Panc1 (cell line): ENCODE measurements around the gene C12orf76. TPM values are rescaled to one million over a fixed set of nuclear protein-coding genes. Genes with fewer than 3 reads are reported as not detected.

Experiments
- ATAC-seq: fragments of 200-7000 bp; cut with Tn5 transposase; 2 replicates; pipeline ENCODE4 v1.9.1; 2020; ENCODE audit warnings: mild to moderate bottlenecking, moderate library complexity
- BruUV-seq: library from RNA; stranded (reverse); fragments of 400-500 nt; replicated peaks from 2 replicates; lab custom pipeline; 2021; lab: Mats Ljungman, UMichigan
- CTCF ChIA-PET: fragments of 300-600 bp; sonication (Branson Sonifier 250); formaldehyde crosslinking; loops from one replicate; lab custom pipeline; 2022; ENCODE audit warnings: antibody characterized with exemption; lab: Charles Lee
- POLR2A ChIA-PET: fragments of 300-600 bp; sonication (Branson Sonifier 250); formaldehyde crosslinking; loops from one replicate; lab custom pipeline; 2022; ENCODE audit warnings: antibody characterized with exemption; lab: Charles Lee
- DNase-seq: peaks from one replicate; pipeline ENCODE4 v3.0.0-alpha.2; 2010; ENCODE audit warnings: low read depth, low spot score
- H3K27ac ChIP-seq: 2 replicates; pipeline ENCODE4 v1.5.1; 2011; ENCODE audit warnings: mild to moderate bottlenecking, low read length, inconsistent platforms
- H3K27me3 ChIP-seq: fragments of 200-500 bp; sonication (Bioruptor generic); 2 replicates; pipeline ENCODE4 v1.6.0; 2014; ENCODE audit warnings: low read length, inconsistent platforms; ENCODE audit not compliant: control insufficient read depth, insufficient read depth
- H3K36me3 ChIP-seq: fragments of 200-500 bp; sonication (Bioruptor generic); 2 replicates; pipeline ENCODE4 v1.5.1; 2014; ENCODE audit warnings: inconsistent platforms, mild to moderate bottlenecking, low read length, moderate library complexity; ENCODE audit not compliant: control insufficient read depth, insufficient read depth
- H3K4me1 ChIP-seq: 2 replicates; pipeline ENCODE4 v1.5.1; 2011; ENCODE audit warnings: inconsistent platforms, mild to moderate bottlenecking, low read length, moderate library complexity; ENCODE audit not compliant: control insufficient read depth, insufficient read depth
- H3K4me3 ChIP-seq, 2 experiments: 2 replicates each; pipeline ENCODE4 v1.5.1; 2011 to 2012; ENCODE audit warnings: low read depth in 2 of 2, low read length in 2 of 2, mild to moderate bottlenecking in 2 of 2, inconsistent platforms in 1 of 2, moderate library complexity in 1 of 2
- H3K9me3 ChIP-seq: fragments of 200-500 bp; sonication (Bioruptor generic); 2 replicates; pipeline ENCODE4 v1.5.1; 2014; ENCODE audit warnings: low read depth, mild to moderate bottlenecking, inconsistent platforms, low read length, moderate library complexity; ENCODE audit not compliant: control insufficient read depth, insufficient read depth
- POLR2AphosphoS5 ChIP-seq: IDR thresholded peaks from 2 replicates; pipeline ENCODE4 v1.6.1; 2012; ENCODE audit warnings: mild to moderate bottlenecking, low read depth, low read length, moderate library complexity
- SIN3A ChIP-seq: IDR thresholded peaks from 2 replicates; pipeline ENCODE4 v1.6.1; 2012; ENCODE audit warnings: low read depth, mild to moderate bottlenecking, low read length, moderate library complexity, borderline replicate concordance; ENCODE audit not compliant: insufficient read depth
- TCF7L2 ChIP-seq: IDR thresholded peaks from 2 replicates; pipeline ENCODE4 v1.6.1; 2011; ENCODE audit warnings: mild to moderate bottlenecking, low read depth, low read length, inconsistent platforms
- in situ Hi-C: cut with HindIII; loops from 2 replicates; pipeline ENCODE4 v1.10.0; 2016; ENCODE audit warnings: low sequenced_read_pairs, low pct_unique_long_range_greater_than_20kb
- intact Hi-C: fragments of 100-400 bp; cut with micrococcal nuclease; formaldehyde crosslinking; loops from one replicate; pipeline ENCODE4 v1.10.0; 2022; ENCODE audit not compliant: unreplicated experiment
- total RNA-seq: library from RNA; stranded (reverse); gene quantifications from one replicate; pipeline ENCODE4 v1.2.1, GENCODE V29; 2021; ENCODE audit not compliant: unreplicated experiment
- TF ChIP-seq, protein P1 (sequence below): fragments of 450-650 bp; IDR thresholded peaks from 2 replicates; pipeline ENCODE4 v1.5.1; 2017; ENCODE audit warnings: mild to moderate bottlenecking
- TF ChIP-seq, protein P2 (sequence below), 2 experiments: IDR thresholded peaks; 2 replicates each; pipeline ENCODE4 v1.6.1; 2011 to 2012; ENCODE audit warnings: low read depth in 2 of 2, control low read depth in 1 of 2, low read length in 1 of 2, mild to moderate bottlenecking in 1 of 2, moderate library complexity in 1 of 2; ENCODE audit not compliant: insufficient read depth in 1 of 2

The C12orf76 gene
- total RNA-seq, 1 experiment from 2014 or later: 13.6 TPM

DNA sequence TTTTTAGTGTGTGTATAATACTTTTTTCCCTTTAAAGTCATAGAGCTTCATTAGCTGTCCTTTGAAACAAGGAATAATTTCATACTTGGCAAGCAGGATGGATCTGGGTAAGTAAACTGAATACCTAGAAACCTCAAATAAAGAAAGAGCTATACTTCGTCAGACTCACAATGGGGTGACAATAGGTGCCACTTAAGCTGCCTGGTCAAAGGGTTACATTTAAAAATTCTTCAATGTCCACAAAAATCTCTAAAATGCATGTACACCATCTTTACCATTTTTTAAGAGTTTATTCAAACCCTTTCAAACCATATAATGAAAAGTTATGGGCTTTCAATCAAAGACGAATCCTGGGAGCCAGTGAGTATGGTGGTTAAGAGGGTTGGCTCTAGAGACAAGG, 55.2 kb downstream of the C12orf76 start:
- H3K4me1 ChIP-seq: peaks cover 18% of the 10 kb centered on the region
- H3K27me3 ChIP-seq: no peaks in the 10 kb centered on the region
- H3K27ac ChIP-seq: no peak overlapping the region
- H3K9me3 ChIP-seq: no peaks in the 10 kb centered on the region
- no peak for DNase-seq
- no TSS peak for BruUV-seq
- in situ Hi-C loops (no loop called here), intact Hi-C loops (no loop called here)
- peaks cover 7% of the 10 kb centered on the region for H3K36me3 ChIP-seq
- no peak for TF ChIP-seq SIN3A
- no peak for TF ChIP-seq POLR2AphosphoS5
- TF ChIP-seq, protein P1, sequence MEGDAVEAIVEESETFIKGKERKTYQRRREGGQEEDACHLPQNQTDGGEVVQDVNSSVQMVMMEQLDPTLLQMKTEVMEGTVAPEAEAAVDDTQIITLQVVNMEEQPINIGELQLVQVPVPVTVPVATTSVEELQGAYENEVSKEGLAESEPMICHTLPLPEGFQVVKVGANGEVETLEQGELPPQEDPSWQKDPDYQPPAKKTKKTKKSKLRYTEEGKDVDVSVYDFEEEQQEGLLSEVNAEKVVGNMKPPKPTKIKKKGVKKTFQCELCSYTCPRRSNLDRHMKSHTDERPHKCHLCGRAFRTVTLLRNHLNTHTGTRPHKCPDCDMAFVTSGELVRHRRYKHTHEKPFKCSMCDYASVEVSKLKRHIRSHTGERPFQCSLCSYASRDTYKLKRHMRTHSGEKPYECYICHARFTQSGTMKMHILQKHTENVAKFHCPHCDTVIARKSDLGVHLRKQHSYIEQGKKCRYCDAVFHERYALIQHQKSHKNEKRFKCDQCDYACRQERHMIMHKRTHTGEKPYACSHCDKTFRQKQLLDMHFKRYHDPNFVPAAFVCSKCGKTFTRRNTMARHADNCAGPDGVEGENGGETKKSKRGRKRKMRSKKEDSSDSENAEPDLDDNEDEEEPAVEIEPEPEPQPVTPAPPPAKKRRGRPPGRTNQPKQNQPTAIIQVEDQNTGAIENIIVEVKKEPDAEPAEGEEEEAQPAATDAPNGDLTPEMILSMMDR: no peak
- TF ChIP-seq TCF7L2: no peak
- TF ChIP-seq, protein P2, sequence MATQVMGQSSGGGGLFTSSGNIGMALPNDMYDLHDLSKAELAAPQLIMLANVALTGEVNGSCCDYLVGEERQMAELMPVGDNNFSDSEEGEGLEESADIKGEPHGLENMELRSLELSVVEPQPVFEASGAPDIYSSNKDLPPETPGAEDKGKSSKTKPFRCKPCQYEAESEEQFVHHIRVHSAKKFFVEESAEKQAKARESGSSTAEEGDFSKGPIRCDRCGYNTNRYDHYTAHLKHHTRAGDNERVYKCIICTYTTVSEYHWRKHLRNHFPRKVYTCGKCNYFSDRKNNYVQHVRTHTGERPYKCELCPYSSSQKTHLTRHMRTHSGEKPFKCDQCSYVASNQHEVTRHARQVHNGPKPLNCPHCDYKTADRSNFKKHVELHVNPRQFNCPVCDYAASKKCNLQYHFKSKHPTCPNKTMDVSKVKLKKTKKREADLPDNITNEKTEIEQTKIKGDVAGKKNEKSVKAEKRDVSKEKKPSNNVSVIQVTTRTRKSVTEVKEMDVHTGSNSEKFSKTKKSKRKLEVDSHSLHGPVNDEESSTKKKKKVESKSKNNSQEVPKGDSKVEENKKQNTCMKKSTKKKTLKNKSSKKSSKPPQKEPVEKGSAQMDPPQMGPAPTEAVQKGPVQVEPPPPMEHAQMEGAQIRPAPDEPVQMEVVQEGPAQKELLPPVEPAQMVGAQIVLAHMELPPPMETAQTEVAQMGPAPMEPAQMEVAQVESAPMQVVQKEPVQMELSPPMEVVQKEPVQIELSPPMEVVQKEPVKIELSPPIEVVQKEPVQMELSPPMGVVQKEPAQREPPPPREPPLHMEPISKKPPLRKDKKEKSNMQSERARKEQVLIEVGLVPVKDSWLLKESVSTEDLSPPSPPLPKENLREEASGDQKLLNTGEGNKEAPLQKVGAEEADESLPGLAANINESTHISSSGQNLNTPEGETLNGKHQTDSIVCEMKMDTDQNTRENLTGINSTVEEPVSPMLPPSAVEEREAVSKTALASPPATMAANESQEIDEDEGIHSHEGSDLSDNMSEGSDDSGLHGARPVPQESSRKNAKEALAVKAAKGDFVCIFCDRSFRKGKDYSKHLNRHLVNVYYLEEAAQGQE (IDR thresholded peaks at IDR 0.05; ENCODE audit: insufficient read depth in 1 of 2, low read depth in 2 of 2, low read length in 1 of 2): no peak
- H3K4me3 ChIP-seq: no peak overlapping the region
- ChIA-PET POLR2A (interaction anchor here (0.7 kb wide), 1 partner anchor 457 kb away, joined by 8 read pairs; no protein-coding TSS in a partner anchor), CTCF (interaction anchor here (0.7 kb wide), 2 partner anchors 10 to 30 kb away, joined by 3 to 4 read pairs; no protein-coding TSS in a partner anchor)
- no peak for ATAC-seq

DNA sequence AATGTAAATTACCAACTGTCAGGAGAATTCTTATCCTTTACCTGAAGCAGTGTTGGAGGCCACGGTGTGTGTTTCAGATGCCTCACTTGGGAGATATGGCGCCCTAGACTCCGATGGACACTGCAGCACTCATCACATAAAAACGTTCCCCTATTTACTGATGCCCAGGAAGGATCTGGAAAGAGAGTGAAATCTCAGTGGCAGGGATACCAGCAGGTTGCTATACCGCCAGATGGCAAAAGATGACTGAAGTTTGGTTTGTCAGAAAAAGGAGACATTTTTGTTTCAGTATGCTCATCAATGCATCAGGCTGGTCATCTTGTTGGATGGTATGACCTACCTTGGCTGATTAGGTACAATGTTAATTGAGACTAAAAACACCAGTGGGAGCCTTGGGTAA, 56.7 kb downstream of the C12orf76 start:
- Histone ChIP-seq H3K27me3 (no peaks in the 10 kb centered on the region), H3K4me1 (peaks cover 14% of the 10 kb centered on the region), H3K4me3 (no peak overlapping the region), H3K36me3 (peaks cover 7% of the 10 kb centered on the region), H3K27ac (no peak overlapping the region), H3K9me3 (no peaks in the 10 kb centered on the region)
- DNase-seq (no peak), ATAC-seq (no peak)
- no TSS peak for BruUV-seq
- TF ChIP-seq, protein P1: no peak
- TF ChIP-seq POLR2AphosphoS5 (no peak), TCF7L2 (no peak), SIN3A (no peak)
- TF ChIP-seq, protein P2 (IDR thresholded peaks at IDR 0.05; ENCODE audit: insufficient read depth in 1 of 2, low read depth in 2 of 2, low read length in 1 of 2): no peak
- POLR2A ChIA-PET: interaction anchor here (0.6 kb wide), 1 partner anchor 13 kb away, joined by 10 read pairs; no protein-coding TSS in a partner anchor
- in situ Hi-C loops: no loop called here
- CTCF ChIA-PET: no interaction called here
- intact Hi-C loops: no loop called here
